A673 (cell line): ENCODE measurements around the gene KLB.

Source experiments
- EZH2 ChIP-seq: fragments of 200-600 bp; sonication (generic); IDR thresholded peaks from 2 replicates; pipeline ENCODE4 v1.6.1; 2017; ENCODE audit warnings: borderline replicate concordance, low read depth, mild to moderate bottlenecking, mixed read lengths, antibody characterized with exemption, low read length; ENCODE audit not compliant: poor library complexity, severe bottlenecking
- TF ChIP-seq, protein P1 (sequence below): fragments of 300-800, 200-600 bp; sonication (generic); conservative IDR thresholded peaks from 2 replicates; pipeline ENCODE4 v1.5.1; 2017; ENCODE audit warnings: low read depth, mild to moderate bottlenecking, antibody characterized with exemption, low read length, moderate library complexity, mixed read lengths

DNA sequence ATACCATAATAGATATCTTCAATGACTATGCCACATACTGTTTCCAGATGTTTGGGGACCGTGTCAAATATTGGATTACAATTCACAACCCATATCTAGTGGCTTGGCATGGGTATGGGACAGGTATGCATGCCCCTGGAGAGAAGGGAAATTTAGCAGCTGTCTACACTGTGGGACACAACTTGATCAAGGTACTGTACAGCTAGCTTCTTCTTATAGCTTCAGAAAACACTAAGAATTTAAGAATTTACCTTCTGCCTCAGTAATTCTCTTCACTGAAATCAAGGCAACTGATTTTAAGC lies 805 bp downstream of the KLB start:
- no peak for TF ChIP-seq EZH2
- TF ChIP-seq, protein P1, sequence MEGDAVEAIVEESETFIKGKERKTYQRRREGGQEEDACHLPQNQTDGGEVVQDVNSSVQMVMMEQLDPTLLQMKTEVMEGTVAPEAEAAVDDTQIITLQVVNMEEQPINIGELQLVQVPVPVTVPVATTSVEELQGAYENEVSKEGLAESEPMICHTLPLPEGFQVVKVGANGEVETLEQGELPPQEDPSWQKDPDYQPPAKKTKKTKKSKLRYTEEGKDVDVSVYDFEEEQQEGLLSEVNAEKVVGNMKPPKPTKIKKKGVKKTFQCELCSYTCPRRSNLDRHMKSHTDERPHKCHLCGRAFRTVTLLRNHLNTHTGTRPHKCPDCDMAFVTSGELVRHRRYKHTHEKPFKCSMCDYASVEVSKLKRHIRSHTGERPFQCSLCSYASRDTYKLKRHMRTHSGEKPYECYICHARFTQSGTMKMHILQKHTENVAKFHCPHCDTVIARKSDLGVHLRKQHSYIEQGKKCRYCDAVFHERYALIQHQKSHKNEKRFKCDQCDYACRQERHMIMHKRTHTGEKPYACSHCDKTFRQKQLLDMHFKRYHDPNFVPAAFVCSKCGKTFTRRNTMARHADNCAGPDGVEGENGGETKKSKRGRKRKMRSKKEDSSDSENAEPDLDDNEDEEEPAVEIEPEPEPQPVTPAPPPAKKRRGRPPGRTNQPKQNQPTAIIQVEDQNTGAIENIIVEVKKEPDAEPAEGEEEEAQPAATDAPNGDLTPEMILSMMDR = no peak
